Thoracic aorta (tissue), 2 donors: Measurements from ENCODE around the gene ZMIZ1. TPM values are rescaled to one million over a fixed set of nuclear protein-coding genes. Genes with fewer than 3 reads are reported as not detected.

Experiments used
- ATAC-seq: fragments of 150-250 bp; one replicate; pipeline ENCODE4 v1.8.0; 2017; ENCODE audit warnings: low read depth; ENCODE audit not compliant: insufficient number of reproducible peaks, low FRiP score
- DNase-seq: peaks from one replicate; pipeline ENCODE4 v3.0.0-alpha.2; 2020; ENCODE audit warnings: low spot score
- H3K27ac ChIP-seq, 2 donors: fragments of 200-600 bp; sonication (generic); 1 replicate in 1 of 2; 2 replicates in 1 of 2; pipeline ENCODE4 v1.5.1; 2016; ENCODE audit warnings: mild to moderate bottlenecking in 2 of 2, moderate library complexity in 2 of 2
- H3K27me3 ChIP-seq: fragments of 200-600 bp; sonication (generic); replicated peaks from 2 replicates; pipeline ENCODE4 v1.6.0; 2016; ENCODE audit warnings: mild to moderate bottlenecking; ENCODE audit not compliant: insufficient read depth
- H3K36me3 ChIP-seq: fragments of 200-600 bp; sonication (generic); one replicate; pipeline ENCODE4 v1.5.1; 2016
- H3K4me1 ChIP-seq, 2 donors: fragments of 200-600 bp; sonication (generic); 1 replicate in 1 of 2; 2 replicates in 1 of 2; pipeline versions ENCODE4 v1.5.1 to v1.6.0; 2016; ENCODE audit warnings: low read depth in 2 of 2, mild to moderate bottlenecking in 1 of 2; ENCODE audit not compliant: control insufficient read depth in 1 of 2
- H3K4me3 ChIP-seq: fragments of 200-600 bp; sonication (generic); 2 replicates; pipeline ENCODE4 v1.5.1; 2016; ENCODE audit warnings: mild to moderate bottlenecking
- H3K9me3 ChIP-seq: fragments of 200-600 bp; sonication (generic); 2 replicates; pipeline ENCODE4 v1.5.1; 2016
- total RNA-seq, 2 donors: library from RNA; depleted of rRNA; stranded (reverse); fragments of >200 nt; gene quantifications; one replicate each; pipeline versions ENCODE4 v1.1.0 to v1.2.3, GENCODE V29; 2016
- TF ChIP-seq, protein P1 (sequence below): fragments of 200-600 bp; sonication (generic); IDR thresholded peaks from one replicate; pipeline ENCODE4 v1.5.1; 2019; ENCODE audit warnings: antibody characterized with exemption

Gene ZMIZ1
- total RNA-seq, 2 donors from 2014 or later = 57.8 to 81.6 TPM

- no peak for ATAC-seq
- no peak for DNase-seq
- Histone ChIP-seq H3K27me3 (no peaks in the 10 kb centered on the region), H3K4me1 (peaks cover 27 to 64% of the 10 kb centered on the region in 2 donors), H3K9me3 (no peaks in the 10 kb centered on the region), H3K27ac (peak overlapping the region in 1 of 2 donors; percentile 20), H3K36me3 (no peaks in the 10 kb centered on the region), H3K4me3 (no peak overlapping the region)
- TF ChIP-seq, protein P1, sequence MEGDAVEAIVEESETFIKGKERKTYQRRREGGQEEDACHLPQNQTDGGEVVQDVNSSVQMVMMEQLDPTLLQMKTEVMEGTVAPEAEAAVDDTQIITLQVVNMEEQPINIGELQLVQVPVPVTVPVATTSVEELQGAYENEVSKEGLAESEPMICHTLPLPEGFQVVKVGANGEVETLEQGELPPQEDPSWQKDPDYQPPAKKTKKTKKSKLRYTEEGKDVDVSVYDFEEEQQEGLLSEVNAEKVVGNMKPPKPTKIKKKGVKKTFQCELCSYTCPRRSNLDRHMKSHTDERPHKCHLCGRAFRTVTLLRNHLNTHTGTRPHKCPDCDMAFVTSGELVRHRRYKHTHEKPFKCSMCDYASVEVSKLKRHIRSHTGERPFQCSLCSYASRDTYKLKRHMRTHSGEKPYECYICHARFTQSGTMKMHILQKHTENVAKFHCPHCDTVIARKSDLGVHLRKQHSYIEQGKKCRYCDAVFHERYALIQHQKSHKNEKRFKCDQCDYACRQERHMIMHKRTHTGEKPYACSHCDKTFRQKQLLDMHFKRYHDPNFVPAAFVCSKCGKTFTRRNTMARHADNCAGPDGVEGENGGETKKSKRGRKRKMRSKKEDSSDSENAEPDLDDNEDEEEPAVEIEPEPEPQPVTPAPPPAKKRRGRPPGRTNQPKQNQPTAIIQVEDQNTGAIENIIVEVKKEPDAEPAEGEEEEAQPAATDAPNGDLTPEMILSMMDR = no peak
These were observed 19.0 kb downstream of the ZMIZ1 start for GRCh38 chr10:79087721-79088120.

- ATAC-seq (no peak), DNase-seq (no peak)
- Histone ChIP-seq H3K27ac (peak overlapping the region in 1 of 2 donors; percentile 20), H3K27me3 (no peaks in the 10 kb centered on the region), H3K9me3 (no peaks in the 10 kb centered on the region), H3K4me1 (peaks cover 22 to 59% of the 10 kb centered on the region in 2 donors), H3K4me3 (no peak overlapping the region), H3K36me3 (no peaks in the 10 kb centered on the region)
- TF ChIP-seq, protein P1 = no peak
These were observed 19.4 kb downstream of the ZMIZ1 start for GRCh38 chr10:79088176-79088575.

DNA sequence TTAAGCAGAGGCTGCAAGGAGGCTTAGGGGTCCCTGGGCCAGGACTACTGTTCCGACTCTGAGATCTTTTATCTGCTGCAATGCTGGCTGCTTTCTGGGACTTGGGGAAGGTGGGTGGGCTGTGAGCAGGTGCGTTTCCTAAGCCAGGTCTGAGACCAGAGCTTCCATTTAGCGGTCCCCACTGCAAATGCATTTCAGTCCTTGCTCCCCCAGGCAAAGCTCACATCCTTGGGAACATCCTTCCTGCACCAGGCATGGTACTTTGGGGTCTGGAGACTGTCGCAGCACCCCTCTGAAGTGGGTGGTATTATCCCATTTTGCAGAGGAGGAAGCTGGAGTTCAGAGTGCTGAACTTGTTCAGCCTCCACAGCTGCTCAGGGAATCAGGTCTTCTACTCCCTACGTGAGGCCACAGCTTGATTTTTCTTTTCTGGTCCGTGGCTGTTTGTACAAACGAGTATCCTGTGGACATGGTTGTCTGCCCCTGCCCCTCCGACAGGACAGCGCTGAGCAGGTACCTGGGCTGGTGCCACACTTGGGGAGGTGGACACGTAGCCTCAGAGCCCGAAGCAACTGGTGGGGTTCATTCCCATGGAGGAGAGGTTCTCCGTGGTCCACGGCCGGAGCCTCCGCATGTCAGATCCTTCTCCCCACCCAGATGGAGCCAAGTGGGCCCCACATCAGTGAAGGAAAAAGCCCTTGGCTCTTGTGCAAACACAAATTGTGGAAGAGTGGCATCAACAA, 20.0 kb downstream of the ZMIZ1 start:
- no peak overlapping the region for H3K4me3 ChIP-seq
- TF ChIP-seq, protein P1 = no peak
- H3K4me1 ChIP-seq = peaks cover 24 to 59% of the 10 kb centered on the region in 2 donors
- ATAC-seq (no peak), DNase-seq (no peak)
- no peaks in the 10 kb centered on the region for H3K27me3 ChIP-seq
- H3K27ac ChIP-seq = no peak overlapping the region
- no peaks in the 10 kb centered on the region for H3K36me3 ChIP-seq
- no peaks in the 10 kb centered on the region for H3K9me3 ChIP-seq

DNA sequence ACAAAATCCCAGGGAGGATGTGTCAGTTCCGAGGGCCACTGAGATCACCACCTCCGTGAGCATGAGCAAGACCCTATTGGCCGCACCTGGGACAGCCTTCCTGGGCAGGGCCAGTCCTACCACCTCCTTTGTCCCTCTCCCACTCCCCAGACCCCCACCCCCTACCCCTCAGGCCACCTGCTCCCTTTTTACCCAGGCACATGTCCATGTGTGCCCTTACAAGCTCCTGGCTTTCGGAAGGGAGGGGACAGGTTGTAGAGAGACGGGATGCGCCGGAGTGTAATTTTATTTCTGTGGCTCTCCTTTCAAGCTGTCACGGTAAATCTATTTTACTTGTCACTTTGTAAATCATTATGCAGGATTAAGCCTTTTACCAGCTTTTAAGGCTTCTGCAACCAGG, 20.9 kb downstream of the ZMIZ1 start:
- Histone ChIP-seq H3K27me3 (no peaks in the 10 kb centered on the region), H3K9me3 (no peaks in the 10 kb centered on the region), H3K27ac (no peak overlapping the region), H3K4me1 (peaks cover 24 to 59% of the 10 kb centered on the region in 2 donors), H3K36me3 (no peaks in the 10 kb centered on the region), H3K4me3 (no peak overlapping the region)
- ATAC-seq (no peak), DNase-seq (no peak)
- TF ChIP-seq, protein P1 = no peak

DNA sequence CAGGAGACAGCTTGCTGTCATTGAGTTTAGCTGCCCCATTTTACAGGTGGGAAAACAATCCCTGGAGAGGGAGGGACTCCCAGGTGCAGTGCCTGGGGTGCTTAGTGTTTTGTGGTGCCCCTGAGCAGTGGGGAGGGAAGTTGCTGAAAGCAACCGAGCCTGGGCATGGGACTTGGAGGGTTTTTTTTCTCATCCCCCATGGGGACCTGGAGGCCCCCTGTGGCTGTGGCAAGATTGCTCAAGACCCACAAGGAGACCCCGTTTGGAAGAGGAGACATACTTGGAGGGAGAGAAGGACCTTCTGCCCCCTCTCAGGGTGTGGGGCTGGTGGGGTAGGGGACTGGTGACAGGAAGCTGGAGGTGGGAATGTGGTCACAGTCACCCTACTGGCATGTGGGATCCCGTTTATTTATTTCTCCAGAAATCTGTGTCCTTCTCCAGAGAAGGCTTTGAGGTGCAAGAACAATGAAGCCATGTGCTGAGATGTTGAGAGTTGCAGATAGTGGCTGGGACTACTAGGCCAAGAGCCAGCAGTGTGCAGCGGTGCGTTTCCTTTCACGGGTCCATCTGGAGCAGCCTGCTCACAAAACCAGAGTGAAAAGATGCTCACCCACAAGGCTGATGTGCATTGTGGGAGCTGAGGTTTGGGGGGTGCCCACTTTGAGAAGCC, 21.5 kb downstream of the ZMIZ1 start:
- TF ChIP-seq, protein P1 = no peak
- Histone ChIP-seq H3K9me3 (no peaks in the 10 kb centered on the region), H3K27me3 (no peaks in the 10 kb centered on the region), H3K27ac (no peak overlapping the region), H3K36me3 (no peaks in the 10 kb centered on the region), H3K4me1 (peaks cover 27 to 58% of the 10 kb centered on the region in 2 donors), H3K4me3 (no peak overlapping the region)
- no peak for ATAC-seq
- no peak for DNase-seq
